ENCODE results near the gene CD69. TPM values are rescaled to one million over a fixed set of nuclear protein-coding genes. Genes with fewer than 3 reads are reported as not detected.

CD69 gene
- total RNA-seq: 10 to 100 TPM in 2 of 3 donors, 1 to 10 TPM in 1; 7.4 to 21.4 (median 11.5) TPM

- Histone ChIP-seq H3K4me3 (peak within 1 kb of the TSS in 1 of 3 donors; percentile 24), H3K27me3 (no peaks in the 10 kb centered on the region), H3K9me3 (no peaks in the 10 kb centered on the region), H3K36me3 (no peaks in the 10 kb centered on the region), H3K27ac (no peak within 1 kb of the TSS), H3K4me1 (no peaks in the 10 kb centered on the region)
- intact Hi-C loops (cut with DNase I; ENCODE audit: low total_unique reads): no loop called here
- TF ChIP-seq CTCF (IDR thresholded peaks at IDR 0.05) (no peak), POLR2A (IDR thresholded peaks at IDR 0.05) (no peak), POLR2AphosphoS5 (IDR thresholded peaks at IDR 0.05) (no peak)
- DNase-seq (ENCODE audit: low spot score in 2 of 2): no peak
These were observed at the start of gene CD69 for GRCh38 chr12:9760699-9761418. TSS of gene CD69 (minus strand) at chr12:9760901. CDS start at chr12:9760820, 81 bp downstream.

GRCh38 chr12:9809866-9810265 is 49.2 kb upstream of the CD69 start:
- intact Hi-C loops (cut with DNase I; ENCODE audit: low total_unique reads): loop anchor here (10.0 kb wide), 1 partner anchor 115 kb away; no protein-coding TSS in a partner anchor
- no peak for DNase-seq (ENCODE audit: low spot score in 2 of 2)
- Histone ChIP-seq H3K27me3 (no peaks in the 10 kb centered on the region), H3K9me3 (no peaks in the 10 kb centered on the region), H3K4me1 (no peaks in the 10 kb centered on the region), H3K4me3 (no peak overlapping the region), H3K36me3 (no peaks in the 10 kb centered on the region), H3K27ac (no peak overlapping the region)
- TF ChIP-seq POLR2A (IDR thresholded peaks at IDR 0.05) (no peak), POLR2AphosphoS5 (IDR thresholded peaks at IDR 0.05) (no peak), CTCF (IDR thresholded peaks at IDR 0.05) (no peak)

GRCh38 chr12:9809338-9809737 is 48.6 kb upstream of the CD69 start:
- H3K36me3 ChIP-seq: no peaks in the 10 kb centered on the region
- TF ChIP-seq CTCF (IDR thresholded peaks at IDR 0.05) (no peak), POLR2AphosphoS5 (IDR thresholded peaks at IDR 0.05) (no peak), POLR2A (IDR thresholded peaks at IDR 0.05) (no peak)
- no peak overlapping the region for H3K4me3 ChIP-seq
- H3K9me3 ChIP-seq: no peaks in the 10 kb centered on the region
- no peak overlapping the region for H3K27ac ChIP-seq
- intact Hi-C loops (cut with DNase I; ENCODE audit: low total_unique reads): no loop called here
- no peaks in the 10 kb centered on the region for H3K4me1 ChIP-seq
- DNase-seq (ENCODE audit: low spot score in 2 of 2): no peak
- H3K27me3 ChIP-seq: no peaks in the 10 kb centered on the region

- no peaks in the 10 kb centered on the region for H3K27me3 ChIP-seq
- no peak overlapping the region for H3K27ac ChIP-seq
- H3K4me1 ChIP-seq: no peaks in the 10 kb centered on the region
- H3K4me3 ChIP-seq: no peak overlapping the region
- intact Hi-C loops (cut with DNase I; ENCODE audit: low total_unique reads): no loop called here
- no peak for DNase-seq (ENCODE audit: low spot score in 2 of 2)
- TF ChIP-seq CTCF (IDR thresholded peaks at IDR 0.05) (no peak), POLR2AphosphoS5 (IDR thresholded peaks at IDR 0.05) (no peak), POLR2A (IDR thresholded peaks at IDR 0.05) (no peak)
- H3K9me3 ChIP-seq: no peaks in the 10 kb centered on the region
- H3K36me3 ChIP-seq: no peaks in the 10 kb centered on the region
These were observed 47.8 kb upstream of the CD69 start for GRCh38 chr12:9808504-9808903.

- no peak for DNase-seq (ENCODE audit: low spot score in 2 of 2)
- intact Hi-C loops (cut with DNase I; ENCODE audit: low total_unique reads): no loop called here
- H3K4me1 ChIP-seq: no peaks in the 10 kb centered on the region
- H3K27ac ChIP-seq: no peak overlapping the region
- no peaks in the 10 kb centered on the region for H3K9me3 ChIP-seq
- no peaks in the 10 kb centered on the region for H3K27me3 ChIP-seq
- TF ChIP-seq POLR2AphosphoS5 (IDR thresholded peaks at IDR 0.05): no peak
- TF ChIP-seq CTCF (IDR thresholded peaks at IDR 0.05): no peak
- no peak for TF ChIP-seq POLR2A (IDR thresholded peaks at IDR 0.05)
- H3K36me3 ChIP-seq: no peaks in the 10 kb centered on the region
- H3K4me3 ChIP-seq: no peak overlapping the region
These were observed 46.0 kb upstream of the CD69 start for GRCh38 chr12:9806714-9807113.
